ENCODE results near the gene NUTM2F. TPM values are rescaled to one million over a fixed set of nuclear protein-coding genes. Genes with fewer than 3 reads are reported as not detected.
"Not testable (repeated sequence)": the region's sequence is repeated elsewhere in the genome, so short reads cannot be mapped to it uniquely, and the experiment has no call there.

NUTM2F gene
- total and polyA plus RNA-seq, 2 of the 13 experiments (the other 11 are each of a cell fraction or from before 2014, with no cell fraction given), result 0.09 TPM; not detected in 1

DNA sequence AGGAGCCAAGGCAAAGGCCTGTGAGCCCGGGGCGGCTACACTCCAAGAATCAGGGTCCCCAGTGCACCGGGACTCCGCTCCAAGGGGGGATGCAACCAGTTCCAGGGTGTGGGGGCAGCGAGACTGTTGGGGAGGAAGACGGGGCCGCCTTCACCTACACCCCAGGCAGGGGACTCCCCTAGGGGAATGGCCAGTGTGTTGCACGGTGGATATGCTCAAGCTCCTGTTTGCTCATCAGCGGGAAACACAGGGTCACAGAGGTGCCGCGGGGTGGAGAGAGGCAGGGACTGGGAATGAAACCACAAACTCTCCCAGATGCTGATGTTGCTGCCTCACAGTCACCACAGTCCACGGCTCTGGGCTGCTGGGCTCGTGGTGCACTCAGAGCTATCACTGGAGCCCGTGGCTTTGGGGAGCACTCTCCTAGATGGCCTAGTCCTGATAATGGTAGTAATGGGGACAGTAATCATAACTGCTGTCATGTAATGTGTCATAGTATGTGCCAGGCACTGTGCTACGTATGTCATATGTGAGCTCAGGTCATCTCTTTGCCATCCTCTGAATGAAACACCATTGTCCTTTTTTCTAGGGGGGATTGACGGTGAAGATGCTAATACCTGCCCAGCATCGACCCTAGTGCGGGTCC lies 5.2 kb downstream of the NUTM2F start:
- H3K79me2 ChIP-seq (ENCODE audit: insufficient read depth, low read length); POLR2A ChIA-PET; BruUV-seq (replicated peaks); CTCF ChIA-PET (ENCODE audit: low intra/inter-chr PET ratio, low total read pairs); H3K27ac ChIP-seq (ENCODE audit: extremely low read length, insufficient read depth, low read length); H4K20me1 ChIP-seq (ENCODE audit: insufficient read depth, low read length); H3K9ac ChIP-seq (ENCODE audit: insufficient read depth, low read depth, low read length); H3K27me3 ChIP-seq (ENCODE audit: control insufficient read depth in 1 of 2, insufficient read depth in 2 of 2, low read length in 2 of 2); H3K36me3 ChIP-seq (replicated peaks in 1 of 2; ENCODE audit: control insufficient read depth in 1 of 2, insufficient read depth in 2 of 2, low read length in 2 of 2); in situ Hi-C loops (cut with HindIII; ENCODE audit: extremely low pct_ligation_motif_present, low pct_unique_long_range_greater_than_20kb); H3K9me3 ChIP-seq (ENCODE audit: low read length); FAIRE-seq; intact Hi-C loops (cut with micrococcal nuclease; ENCODE audit: unreplicated experiment); H2AFZ ChIP-seq (ENCODE audit: low read length); H3K4me1 ChIP-seq (ENCODE audit: insufficient read depth, low read length): not testable (repeated sequence)
- TF ChIP-seq ZNF687 (CRISPR knock-in tag; IDR thresholded peaks at IDR 0.05), result peak; percentile 7; the same call in 1 of the 2 replicates
- TF ChIP-seq ZNF263 (CRISPR knock-in tag; IDR thresholded peaks at IDR 0.05), result peak; percentile 78
- ATAC-seq, result peak; percentile 74
- peak overlapping the region; percentile 73 for H3K4me2 ChIP-seq (ENCODE audit: low read depth, low read length)
- 0% methylated on average over 4 of the region's 18 CpGs for WGBS (ENCODE audit: low lambda C conversion rate)
- DNase-seq (ENCODE audit: low spot score), result peak; percentile 20
- peak overlapping the region; percentile 37 to 58 (median 39) for H3K4me3 ChIP-seq (replicated peaks in 1 of 3; ENCODE audit: insufficient read depth in 1 of 3, low read depth in 2 of 3, low read length in 3 of 3)

- CTCF ChIA-PET (ENCODE audit: low intra/inter-chr PET ratio, low total read pairs); BruUV-seq (replicated peaks); H3K9ac ChIP-seq (ENCODE audit: insufficient read depth, low read depth, low read length); intact Hi-C loops (cut with micrococcal nuclease; ENCODE audit: unreplicated experiment); H3K4me1 ChIP-seq (ENCODE audit: insufficient read depth, low read length); H3K27ac ChIP-seq (ENCODE audit: extremely low read length, insufficient read depth, low read length); H3K79me2 ChIP-seq (ENCODE audit: insufficient read depth, low read length); H4K20me1 ChIP-seq (ENCODE audit: insufficient read depth, low read length); H3K27me3 ChIP-seq (ENCODE audit: control insufficient read depth in 1 of 2, insufficient read depth in 2 of 2, low read length in 2 of 2); POLR2A ChIA-PET; H2AFZ ChIP-seq (ENCODE audit: low read length); H3K36me3 ChIP-seq (replicated peaks in 1 of 2; ENCODE audit: control insufficient read depth in 1 of 2, insufficient read depth in 2 of 2, low read length in 2 of 2); H3K9me3 ChIP-seq (ENCODE audit: low read length); in situ Hi-C loops (cut with HindIII; ENCODE audit: extremely low pct_ligation_motif_present, low pct_unique_long_range_greater_than_20kb): not testable (repeated sequence)
- WGBS (ENCODE audit: low lambda C conversion rate), result 38% methylated on average over 1 of the region's 9 CpGs
- ATAC-seq (peak; percentile 62), DNase-seq (ENCODE audit: low spot score) (peak; percentile 18), FAIRE-seq (peak; percentile 91)
- Histone ChIP-seq H3K4me2 (ENCODE audit: low read depth, low read length) (peak overlapping the region; percentile 73), H3K4me3 (replicated peaks in 1 of 3; ENCODE audit: insufficient read depth in 1 of 3, low read depth in 2 of 3, low read length in 3 of 3) (peak overlapping the region in 1 of 3 experiments; percentile 58; a peak in 1 of 6 replicates)
Measured at GRCh38 chr9:94322342-94322940, 6.0 kb downstream of the NUTM2F start.

DNA sequence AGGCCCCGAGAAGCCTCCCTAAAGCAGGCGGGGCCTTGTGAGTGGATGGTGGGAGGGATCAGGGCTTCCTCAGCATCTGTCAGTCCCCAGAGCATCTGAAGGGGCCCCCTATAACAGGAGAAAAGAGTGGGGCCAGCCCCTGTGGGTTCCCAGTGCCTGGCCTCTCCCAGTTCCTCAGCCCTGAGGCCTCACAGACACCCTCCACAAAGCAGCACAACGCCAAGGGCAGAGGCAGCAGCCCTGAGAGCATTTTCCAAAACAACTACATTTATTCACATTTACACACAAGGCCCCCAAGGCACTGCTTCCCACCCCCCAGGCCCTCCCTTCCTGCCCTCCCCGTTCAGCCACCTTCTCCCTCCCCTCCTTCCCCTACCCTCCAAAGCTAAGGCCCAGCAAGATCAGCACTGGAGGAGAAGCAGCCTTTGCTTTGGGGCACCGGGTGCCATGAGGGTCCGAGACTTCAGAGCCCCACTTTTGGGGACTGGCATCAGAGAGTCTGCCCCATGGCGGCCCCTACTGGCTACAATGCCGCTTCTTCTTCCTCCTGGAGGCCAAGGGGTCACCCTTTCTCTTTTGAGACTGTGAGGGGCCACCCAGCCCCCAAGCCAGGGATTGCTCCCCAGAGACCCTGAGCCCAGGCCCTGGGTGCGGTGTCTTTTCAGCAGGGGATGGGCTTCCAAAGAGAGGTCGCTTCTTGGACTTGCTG lies 10.3 kb downstream of the NUTM2F start:
- H4K20me1 ChIP-seq (ENCODE audit: insufficient read depth, low read length); H3K4me1 ChIP-seq (ENCODE audit: insufficient read depth, low read length); ATAC-seq; H3K27ac ChIP-seq (ENCODE audit: extremely low read length, insufficient read depth, low read length); H3K79me2 ChIP-seq (ENCODE audit: insufficient read depth, low read length); CTCF ChIA-PET (ENCODE audit: low intra/inter-chr PET ratio, low total read pairs); FAIRE-seq; BruUV-seq (replicated peaks); H3K4me3 ChIP-seq (replicated peaks in 1 of 3; ENCODE audit: insufficient read depth in 1 of 3, low read depth in 2 of 3, low read length in 3 of 3); H2AFZ ChIP-seq (ENCODE audit: low read length); in situ Hi-C loops (cut with HindIII; ENCODE audit: extremely low pct_ligation_motif_present, low pct_unique_long_range_greater_than_20kb); DNase-seq (ENCODE audit: low spot score); H3K9me3 ChIP-seq (ENCODE audit: low read length); H3K27me3 ChIP-seq (ENCODE audit: control insufficient read depth in 1 of 2, insufficient read depth in 2 of 2, low read length in 2 of 2); intact Hi-C loops (cut with micrococcal nuclease; ENCODE audit: unreplicated experiment); H3K4me2 ChIP-seq (ENCODE audit: low read depth, low read length); POLR2A ChIA-PET; H3K9ac ChIP-seq (ENCODE audit: insufficient read depth, low read depth, low read length); H3K36me3 ChIP-seq (replicated peaks in 1 of 2; ENCODE audit: control insufficient read depth in 1 of 2, insufficient read depth in 2 of 2, low read length in 2 of 2): not testable (repeated sequence)
- WGBS (ENCODE audit: low lambda C conversion rate), result no CpG with 5 or more reads among the region's 10 CpGs

Measured in HepG2 (cell line).